HG03139 (cell line): ENCODE data around the gene BANK1.

Experiments
- ATAC-seq: cut with Tn5 transposase; IDR thresholded peaks from one replicate; pipeline ENCODE4 v1.9.1; 2021; ENCODE audit not compliant: unreplicated experiment

BANK1 gene

GRCh38 chr4:102103368-102103767, 312.8 kb downstream of the BANK1 start:
- ATAC-seq: no peak

GRCh38 chr4:102104278-102104677, 313.7 kb downstream of the BANK1 start:
- no peak for ATAC-seq

- ATAC-seq: no peak
Measured at GRCh38 chr4:102105983-102106382, 315.5 kb downstream of the BANK1 start.

GRCh38 chr4:102114118-102114630, 323.6 kb downstream of the BANK1 start:
- no peak for ATAC-seq

- ATAC-seq: no peak
Measured at GRCh38 chr4:102116121-102116520, 325.6 kb downstream of the BANK1 start.

GRCh38 chr4:102120846-102121245, 330.3 kb downstream of the BANK1 start:
- ATAC-seq: no peak
